Activated CD4-positive, alpha-beta T cell treated with anti-CD3 and anti-CD28 coated beads, Interleukin-2, amount 50 U/mL, for 16 hours (primary cell): Measurements from ENCODE around the gene WSB1.

ENCODE experiments used
- DNase-seq: peaks from one replicate; pipeline ENCODE4 v3.0.0-alpha.2; 2020

The WSB1 gene

DNA sequence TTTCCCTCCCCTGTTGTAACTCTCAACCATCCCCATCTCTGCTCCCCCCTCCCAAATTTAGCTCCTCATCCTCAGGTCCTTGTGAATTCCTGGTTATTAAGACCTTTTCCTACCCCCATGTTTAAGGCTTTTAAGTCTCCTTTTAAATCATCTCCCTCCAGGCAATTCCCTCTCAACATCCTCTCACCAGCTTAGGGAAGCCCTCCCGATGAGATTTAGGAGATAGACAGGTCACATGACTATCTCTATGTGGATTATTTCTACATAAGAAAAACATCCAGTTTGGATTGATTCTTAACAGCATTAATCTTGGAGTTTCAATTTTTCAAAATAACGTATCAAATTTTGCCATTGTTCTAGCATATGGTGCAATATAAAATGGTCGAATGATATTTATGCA lies 12.5 kb upstream of the WSB1 start:
- no peak for DNase-seq

DNA sequence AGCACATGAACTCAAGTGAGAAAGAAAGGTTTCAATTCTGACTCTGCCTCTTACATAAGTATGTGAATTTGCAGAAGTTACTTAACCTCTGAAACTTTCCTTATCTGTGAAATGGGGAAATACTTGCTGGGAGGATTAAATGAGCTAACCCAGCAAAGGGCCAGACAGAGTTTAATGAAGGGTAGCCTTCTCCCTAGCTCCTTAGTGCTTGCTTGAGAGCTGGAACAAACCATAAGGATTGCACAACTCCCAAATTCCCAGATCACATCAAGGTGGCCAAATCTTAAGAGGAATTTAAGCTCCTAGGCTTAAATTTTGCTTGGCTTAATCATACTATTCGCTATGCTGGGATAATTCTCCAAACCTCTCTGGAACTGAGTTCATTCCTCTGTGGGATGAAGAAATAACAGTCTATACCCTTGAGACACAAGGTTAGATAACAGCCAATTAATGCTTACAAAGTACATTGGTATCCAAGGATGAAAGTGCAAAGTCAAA lies 11.8 kb upstream of the WSB1 start:
- no peak for DNase-seq

DNA sequence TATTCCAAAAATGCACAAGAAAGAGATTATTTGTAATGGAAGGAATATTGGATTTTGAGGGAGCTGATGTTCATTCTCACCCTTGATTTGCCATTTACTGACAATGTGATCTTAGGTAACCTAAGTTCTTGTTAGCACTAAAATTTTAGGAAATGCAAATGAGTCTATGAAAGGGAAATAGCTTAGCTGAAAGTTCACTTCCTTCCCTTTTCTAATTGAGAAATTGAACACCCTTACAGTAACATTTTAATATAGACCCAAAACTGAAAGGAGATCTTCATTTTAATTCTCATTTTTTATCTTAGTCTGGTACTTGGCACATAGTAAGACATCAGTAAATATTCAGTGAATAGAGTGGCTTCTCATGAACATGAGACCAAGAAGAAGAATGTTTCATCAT lies 10.9 kb upstream of the WSB1 start:
- DNase-seq: no peak

DNA sequence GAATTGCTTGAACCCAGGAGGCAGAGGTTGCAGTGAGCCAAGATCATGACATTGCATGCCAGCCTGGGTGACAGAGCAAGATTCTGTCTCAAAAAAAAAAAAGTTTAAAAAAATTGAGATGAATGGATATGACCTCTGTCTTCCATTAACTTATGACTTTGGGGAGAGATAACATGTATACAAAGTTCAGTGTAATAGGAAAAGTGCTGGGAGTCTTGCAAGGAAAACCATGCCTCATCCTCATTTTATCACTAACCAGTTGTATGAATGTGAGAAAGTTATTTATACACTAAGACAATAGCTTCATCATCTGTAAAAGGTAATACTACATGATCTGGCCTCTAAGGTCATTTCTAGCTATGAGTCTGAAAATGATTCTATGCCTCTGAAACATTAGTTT lies 10.2 kb upstream of the WSB1 start:
- DNase-seq: no peak

DNA sequence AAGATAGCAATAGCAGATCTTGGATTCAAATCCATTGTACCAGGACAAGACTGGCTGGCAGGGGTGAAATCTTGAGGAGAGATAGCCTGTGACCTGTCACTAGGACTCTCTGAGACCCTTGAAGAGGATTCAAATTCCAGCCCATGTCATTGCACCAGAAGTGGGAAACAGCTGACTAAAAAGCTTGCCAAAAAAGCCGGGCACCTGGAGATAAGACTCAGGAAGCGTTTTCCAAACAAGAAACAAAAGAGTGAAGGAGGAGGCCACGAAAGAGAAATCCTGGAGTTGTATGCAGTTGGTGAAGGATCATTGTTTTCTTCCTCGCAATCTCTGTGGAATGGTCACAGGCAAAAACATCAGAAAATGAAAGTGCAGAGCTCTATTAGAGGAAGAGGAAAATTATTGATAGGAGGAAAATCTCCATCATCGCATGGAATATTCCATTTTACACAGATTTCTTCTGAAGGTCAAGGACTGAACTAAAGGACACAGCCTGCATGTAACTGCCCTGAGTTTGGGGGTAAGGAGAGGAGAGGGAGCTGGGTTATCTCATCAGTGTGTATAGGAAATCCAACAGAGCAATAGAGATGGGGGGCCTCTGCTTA lies 9.0 kb upstream of the WSB1 start:
- no peak for DNase-seq

DNA sequence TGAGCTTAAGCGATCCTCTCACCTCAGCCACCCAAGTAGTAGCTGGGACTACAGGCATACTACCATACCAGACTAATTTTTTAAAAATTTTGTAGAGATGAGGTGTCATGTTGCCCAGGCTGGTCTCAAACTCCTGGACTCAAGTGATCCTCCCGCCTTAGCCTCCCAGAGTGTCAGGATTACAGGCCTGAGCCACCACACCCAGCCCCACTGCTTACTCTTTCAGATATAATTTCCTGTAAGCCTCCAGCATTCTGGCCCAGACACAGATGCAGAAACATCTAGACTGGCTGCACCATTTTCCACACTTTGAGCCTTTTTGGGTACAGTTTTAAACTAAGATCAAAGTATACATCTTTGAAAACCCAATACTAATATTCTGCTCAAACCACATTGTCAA lies 8.4 kb upstream of the WSB1 start:
- DNase-seq: no peak

DNA sequence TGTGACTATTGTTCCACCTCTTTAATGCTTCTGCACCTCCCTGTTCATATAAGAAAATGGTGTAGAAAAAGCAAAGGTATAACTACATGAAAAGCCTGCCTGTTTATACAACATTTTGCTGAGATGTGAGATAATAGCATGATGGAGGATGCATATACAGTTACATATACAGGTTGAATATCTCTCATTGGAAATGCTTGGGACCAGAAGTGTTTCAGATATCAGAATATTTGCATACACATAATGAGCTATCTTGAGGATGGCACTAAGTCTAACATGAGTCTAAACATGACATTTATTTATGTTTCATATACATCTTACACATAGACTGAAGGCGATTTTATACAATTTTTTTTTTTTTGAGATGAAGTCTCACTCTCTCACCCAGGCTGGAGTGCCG lies 5.7 kb upstream of the WSB1 start:
- no peak for DNase-seq

DNA sequence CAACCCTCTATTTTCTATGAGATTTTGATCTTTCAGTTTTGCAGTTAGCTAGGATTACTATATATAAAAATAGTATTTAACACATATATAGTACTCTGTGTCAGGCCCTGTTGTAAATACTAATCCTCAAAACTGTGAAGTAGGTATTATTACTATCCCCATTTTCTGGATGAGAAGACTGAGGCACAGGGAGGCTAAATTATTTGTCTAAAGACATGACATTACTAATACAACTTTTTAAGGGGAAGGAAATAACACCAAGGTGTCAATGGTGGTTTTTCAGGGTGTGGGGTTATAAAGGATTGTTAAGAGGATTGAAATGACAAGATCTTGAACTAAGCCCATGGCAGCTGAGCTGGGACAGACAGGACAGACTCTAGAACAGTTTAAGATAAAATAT lies 4.1 kb upstream of the WSB1 start:
- no peak for DNase-seq

DNA sequence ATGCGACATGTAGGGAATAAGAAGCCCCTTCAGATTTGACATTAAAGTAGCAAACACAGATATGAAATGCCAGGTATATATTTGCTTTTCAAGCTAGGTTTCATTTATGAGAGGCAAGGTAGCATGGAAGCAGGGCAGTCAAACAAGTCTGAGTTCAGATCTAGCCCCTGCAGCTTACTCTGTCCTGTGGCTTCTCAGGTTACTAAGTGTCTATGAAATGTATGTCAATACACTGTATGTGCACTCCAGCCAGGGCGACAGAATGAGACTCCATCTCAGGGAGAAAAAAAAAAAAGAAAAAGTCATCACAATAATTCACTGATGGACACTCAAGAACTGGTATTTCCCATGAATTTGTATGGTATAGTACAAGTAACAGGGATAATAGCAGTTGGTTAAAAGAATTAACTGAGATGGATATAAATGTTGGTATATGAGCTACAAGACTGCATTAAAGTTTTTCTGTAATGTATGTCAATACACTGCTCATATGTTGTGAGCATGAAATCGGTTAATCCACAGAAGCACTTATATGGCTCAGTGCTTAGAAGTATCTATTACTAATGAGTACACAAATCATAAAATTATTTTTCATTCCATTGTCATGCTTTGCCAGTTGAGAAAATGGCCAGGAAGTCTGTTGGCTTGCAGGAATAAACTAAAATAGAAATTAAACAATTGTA lies 2.9 kb upstream of the WSB1 start:
- DNase-seq: no peak

DNA sequence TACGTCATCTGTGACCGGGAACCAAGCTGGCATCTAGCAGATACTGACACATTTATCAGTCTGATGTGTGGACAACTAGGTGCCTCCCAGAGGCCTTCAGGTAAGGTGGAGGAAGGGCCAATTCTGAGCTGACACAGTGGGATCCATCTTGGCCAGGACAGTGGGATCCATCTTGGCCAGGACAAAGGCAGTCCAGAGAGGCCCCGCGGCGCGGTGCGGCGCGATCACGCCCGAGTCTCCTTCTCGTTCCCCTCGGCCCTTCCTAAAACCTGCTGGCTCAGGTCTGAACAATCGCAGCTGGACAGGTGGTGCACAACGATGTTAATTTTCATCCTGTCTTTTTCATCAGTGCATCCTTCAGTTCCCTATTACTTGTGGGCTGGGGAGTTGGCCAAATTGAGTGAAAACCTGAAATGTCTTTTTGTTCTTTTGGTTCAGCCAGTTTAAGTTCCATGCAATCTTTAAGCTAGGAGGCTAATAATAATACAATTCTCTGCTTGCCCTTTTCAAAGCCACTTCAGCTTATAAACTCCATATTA lies 486 bp upstream of the WSB1 start:
- DNase-seq: no peak

DNA sequence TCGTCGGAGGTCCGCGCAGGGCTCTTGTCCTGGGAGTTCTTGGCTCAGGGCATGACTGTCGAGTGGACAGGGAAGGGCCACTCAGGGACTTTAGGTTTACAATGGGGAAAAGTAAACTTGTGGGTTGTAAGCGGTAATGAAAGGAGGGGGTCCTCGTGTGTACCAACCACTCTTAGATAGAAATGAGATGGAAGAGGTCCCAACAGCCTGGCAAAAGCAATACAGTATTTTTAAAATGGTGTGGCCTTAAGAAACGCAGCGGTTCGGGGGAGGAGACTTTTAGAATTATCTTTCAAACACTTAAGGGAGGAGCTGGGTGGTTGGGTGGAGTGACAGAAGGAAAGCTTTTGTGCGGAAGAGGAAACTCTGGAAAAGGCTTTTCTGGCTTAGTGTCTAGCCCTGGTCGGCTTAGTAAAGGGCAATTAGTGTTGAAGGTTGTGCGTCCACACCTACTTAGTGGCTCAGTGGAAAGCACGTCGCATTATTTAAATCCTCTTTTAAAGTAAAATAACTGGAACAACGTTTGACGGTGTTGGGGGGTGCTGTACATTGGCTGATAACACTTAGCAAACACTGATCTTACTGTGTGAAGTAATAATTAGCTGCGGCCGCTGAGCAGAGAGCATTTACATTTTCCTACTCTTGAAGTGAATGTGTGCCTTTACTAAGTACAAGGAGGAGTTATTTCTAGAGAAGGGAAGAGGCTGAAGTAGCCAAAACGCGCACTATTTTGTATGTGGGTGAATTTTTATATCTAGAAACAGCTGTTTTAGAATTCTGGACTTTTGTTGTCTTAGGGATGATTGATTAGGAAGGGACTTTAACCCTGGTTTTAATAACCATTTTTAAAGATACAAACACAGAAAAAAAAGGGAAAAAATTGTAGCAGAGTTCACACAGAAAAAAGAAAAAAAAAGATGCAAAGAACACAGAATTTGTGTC lies 1.0 kb downstream of the WSB1 start:
- DNase-seq: peak; percentile 58

DNA sequence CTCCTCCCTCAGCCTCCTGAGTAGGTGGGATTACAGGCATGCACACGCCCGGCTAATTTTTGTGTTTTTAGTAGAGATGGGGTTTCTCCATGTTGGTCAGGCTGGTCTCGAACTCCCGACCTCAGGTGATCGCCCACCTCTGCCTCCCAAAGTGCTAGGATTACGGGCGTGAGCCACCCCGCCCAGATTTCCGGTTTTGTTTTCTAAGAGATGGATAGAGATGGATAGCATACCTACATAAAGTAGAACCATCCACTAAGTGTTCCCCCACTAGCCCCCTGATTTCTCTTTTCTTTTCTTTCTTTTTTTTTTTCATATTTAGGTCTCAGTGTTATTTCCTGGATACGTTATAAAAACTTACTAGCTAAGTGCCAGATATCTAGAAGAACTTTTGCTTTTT lies 2.0 kb downstream of the WSB1 start:
- no peak for DNase-seq

DNA sequence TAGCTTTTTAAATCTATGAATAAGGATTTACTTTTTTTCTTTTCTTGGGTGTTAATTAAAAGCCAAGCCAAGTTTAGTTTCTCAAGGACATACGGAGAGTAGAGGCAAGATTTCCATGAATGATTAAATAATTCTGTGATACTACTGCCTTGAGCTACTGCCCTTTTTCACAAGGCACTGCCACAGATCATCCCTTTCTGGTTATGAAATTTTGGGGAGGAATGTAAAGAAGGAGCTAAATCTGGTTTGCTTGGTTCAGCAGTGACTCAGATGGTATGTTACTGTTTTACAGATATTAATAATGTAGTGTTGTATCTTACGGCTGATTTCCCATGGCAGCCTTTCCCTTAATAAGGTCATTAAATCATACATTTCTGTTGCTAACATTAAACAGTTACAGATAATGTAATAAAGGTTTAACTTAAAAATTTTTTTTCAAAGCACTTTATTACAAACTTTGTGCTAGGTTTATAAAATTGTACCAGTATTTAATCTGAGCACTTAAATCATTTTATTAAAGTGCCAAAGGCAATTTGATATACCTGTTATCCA lies 2.6 kb downstream of the WSB1 start:
- peak; percentile 49 for DNase-seq

DNA sequence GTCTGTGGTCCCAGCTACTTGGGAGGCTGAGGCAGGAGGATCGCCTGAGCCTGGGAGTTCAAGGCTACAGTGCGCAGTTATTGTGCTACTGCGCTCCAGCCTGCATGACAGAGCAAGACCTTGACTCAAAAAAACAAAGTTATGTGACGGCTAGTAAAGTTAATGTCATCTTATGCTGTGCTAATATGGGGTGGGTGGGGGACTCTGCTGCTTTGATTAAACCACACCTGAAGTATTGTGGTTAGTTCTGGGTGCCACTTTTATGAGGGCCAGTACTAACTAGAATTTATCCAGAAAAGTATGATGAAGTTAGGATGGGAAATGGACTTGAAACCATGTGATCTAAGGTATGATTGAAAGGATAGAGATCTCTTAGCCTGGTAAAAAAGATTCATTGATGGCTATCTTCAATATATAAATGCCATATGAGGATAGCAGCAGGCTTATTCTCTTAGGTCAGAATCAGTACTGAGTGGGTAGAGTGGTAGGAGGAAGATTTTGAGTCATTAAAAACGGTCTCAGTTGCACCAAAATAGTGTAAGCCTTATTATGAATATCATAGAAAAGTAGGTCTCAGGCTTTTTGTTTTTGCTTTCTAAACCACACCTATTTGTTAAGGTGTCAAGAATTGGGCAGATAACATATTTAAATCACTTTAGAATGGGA lies 5.6 kb downstream of the WSB1 start:
- DNase-seq: peak; percentile 11

DNA sequence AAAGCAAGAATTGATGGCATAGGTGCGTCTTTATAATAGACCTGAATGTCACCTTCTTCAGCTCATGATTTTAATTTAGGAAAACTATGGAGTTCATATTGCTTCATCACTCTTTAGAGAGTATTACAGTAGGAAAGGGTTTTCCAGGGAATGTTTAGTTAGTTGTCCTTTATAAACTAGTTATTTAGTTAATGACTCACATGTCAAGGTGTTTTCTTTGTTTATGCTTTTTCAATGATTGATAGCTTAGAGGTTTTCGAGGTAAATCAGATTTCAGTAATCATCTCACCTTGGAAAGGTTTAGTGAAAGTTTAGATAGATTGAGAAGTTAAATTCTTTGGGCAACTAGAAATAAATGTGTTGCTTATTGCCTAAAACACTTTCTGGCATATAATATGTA lies 9.8 kb downstream of the WSB1 start:
- DNase-seq: no peak

DNA sequence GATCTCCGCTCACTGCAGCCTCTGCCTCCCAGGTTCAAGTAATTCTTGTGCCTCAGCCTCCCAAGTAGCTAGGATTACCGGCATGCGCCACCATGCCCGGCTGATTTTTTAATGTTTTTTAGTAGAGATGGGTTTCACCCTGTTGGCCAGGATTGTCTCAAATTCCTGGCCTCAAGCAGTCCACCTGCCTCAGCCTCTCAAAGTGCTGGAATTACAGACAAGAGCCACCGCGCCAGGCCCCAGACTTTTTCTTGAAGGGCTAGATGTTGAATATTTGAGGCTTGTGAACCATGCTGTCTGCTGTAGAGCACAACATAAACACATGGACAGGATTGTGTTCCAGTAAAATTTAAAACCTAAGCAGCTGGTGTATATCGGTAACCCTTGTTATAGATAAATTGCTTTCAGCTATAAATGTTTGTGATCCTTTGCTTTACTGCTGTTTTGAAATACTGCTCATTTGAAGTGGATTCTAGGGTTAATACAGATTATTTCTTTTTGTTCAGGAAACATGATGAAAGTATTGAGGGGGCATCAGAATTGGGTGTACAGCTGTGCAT lies 12.4 kb downstream of the WSB1 start:
- DNase-seq: no peak

DNA sequence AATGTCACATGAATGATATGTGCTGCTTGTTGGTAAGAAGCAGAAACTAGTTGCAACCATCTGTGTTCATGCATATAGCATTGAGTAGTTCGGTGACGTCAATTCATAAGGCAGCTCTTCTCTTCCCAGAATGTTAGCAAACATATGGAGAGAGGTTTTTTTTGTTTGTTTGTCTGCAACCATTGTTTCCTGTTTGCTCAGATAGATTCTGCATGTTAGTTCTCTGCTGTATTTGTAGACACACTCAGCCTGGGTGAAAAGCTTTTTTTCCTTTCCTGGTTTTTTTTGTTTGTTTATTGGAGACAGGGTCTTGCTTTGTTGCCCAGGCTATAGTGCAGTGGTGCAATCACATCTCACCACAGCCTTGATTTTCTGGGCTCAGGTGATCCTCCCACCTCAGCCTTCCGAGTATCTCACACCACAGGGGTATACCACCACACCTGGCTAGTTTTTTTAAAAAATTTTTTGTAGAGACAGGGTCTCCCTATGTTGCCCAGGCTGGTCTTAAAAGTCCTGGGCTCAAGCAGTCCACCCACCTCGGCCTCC lies 16.7 kb downstream of the WSB1 start:
- no peak for DNase-seq

DNA sequence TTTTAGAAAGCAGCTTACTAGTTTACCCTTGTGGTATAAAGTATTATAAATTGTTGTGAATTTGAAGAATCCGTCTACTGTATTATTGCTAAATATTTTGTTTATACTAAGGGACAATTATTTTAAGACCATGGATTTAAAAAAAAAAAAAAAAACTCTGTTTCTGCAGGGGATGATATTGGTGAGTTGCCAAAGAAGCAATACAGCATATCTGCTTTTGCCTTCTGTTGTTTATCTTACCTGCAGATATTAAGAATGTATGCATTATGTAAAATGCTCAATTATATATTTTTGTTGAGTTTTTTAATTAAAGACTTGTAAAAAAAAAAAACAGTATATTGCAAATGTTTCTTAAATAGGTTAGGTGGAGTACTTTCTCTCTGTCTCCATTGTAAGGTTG lies 19.4 kb downstream of the WSB1 start:
- DNase-seq: no peak

DNA sequence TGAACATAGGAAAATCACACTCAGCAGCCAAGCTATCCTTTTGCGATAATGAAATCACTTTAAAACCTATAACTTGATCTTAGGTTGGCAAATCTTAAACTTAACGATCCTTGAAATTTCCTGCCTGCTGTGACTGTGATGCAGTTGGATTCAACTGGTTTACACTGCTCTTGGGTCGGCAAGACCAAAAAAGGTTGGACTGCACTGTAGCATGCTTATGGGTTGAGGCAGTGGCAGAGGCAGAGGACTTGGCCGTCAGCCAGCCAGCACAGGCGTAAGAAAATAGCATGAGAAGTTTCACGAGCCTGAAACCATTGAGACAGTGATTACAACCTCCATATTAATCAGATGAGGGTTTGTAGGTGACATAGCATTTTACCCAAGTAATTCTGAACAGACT lies 21.4 kb downstream of the WSB1 start:
- DNase-seq: no peak

DNA sequence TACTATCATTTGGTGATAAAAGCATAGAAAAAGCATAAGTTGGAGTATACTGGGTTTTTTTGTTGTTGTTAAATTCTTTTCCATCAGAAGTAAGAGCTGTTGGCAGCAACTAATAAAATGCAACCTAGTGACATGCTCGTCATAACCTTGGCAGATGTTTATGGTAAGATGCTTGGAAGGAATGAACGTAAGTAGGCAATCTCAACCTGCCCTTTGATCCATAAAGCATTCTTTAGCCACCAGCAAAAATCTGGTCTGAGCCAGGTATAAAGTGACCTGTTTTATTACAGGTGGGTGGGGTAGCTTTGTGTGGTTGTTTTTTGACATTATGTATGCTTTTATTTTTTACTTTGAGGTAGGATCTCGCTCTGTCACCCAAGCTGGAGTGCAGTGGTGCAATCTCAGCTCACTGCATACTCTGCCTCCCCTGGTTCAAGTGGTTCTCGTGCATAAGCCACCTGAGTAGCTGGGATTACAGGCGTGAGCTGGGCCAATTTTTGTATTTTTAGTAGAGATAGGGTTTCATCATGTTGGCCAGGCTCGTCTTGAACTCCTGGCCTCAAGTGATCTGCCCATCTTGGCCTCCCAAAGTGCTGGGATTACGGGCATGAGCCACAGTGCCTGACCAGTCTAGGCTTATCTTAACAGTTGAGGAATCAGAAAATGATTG lies 22.0 kb downstream of the WSB1 start:
- no peak for DNase-seq

DNA sequence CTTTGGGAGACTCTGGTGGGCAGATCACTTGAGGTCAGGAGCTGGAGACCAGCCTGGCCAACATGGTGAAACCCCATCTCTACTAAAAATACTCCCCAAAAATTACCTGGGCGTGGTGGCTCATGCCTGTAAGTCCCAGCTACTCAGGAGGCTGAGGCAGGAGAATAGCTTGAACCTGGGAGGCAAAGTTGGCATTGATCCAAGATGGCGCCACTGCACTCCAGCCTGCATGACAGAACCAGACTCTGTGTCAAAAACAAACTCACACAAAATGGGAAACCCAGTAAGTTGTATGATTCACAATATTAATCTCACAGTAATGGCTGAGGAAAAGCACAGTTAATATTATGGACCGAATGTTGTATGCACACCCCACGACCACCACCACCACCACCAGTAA lies 24.3 kb downstream of the WSB1 start:
- no peak for DNase-seq

DNA sequence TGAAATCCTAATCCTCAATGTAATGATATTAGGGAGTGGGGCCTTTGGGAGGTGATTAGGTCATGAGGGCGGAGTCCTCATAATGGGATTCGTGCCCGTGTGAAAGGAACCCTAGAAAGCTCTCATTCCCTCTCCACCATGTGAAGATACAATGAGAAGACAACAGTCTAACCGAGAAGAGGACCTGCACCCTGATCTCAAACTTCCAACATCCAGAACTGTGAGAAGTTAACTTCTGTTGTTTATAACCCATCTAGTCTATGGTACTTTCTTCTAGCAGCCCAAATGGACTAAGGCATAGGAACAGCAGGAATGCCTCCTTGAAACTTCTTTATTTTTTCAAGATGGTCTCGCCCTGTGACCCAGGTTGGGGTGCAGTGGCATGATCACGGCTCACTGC lies 24.7 kb downstream of the WSB1 start:
- no peak for DNase-seq
